HepG2 (cell line): ENCODE data around the gene GPX2. TPM values are rescaled to one million over a fixed set of nuclear protein-coding genes. Genes with fewer than 3 reads are reported as not detected.

Experiments
- ATAC-seq: fragments of 200-7000 bp; cut with Tn5 transposase; 3 replicates; pipeline ENCODE4 v1.9.1; 2020; ENCODE audit warnings: mild to moderate bottlenecking, moderate library complexity
- BruUV-seq: library from RNA; stranded (reverse); fragments of 400-500 nt; replicated peaks from 2 replicates; lab custom pipeline; 2021; lab: Mats Ljungman, UMichigan
- CTCF ChIA-PET: fragments of 300-600 bp; formaldehyde crosslinking; extraction: SDS; loops from one replicate; lab custom pipeline; 2021; ENCODE audit warnings: low total read pairs, inconsistent platforms, low intra/inter-chr PET ratio; lab: Yijun Ruan, JAX
- POLR2A ChIA-PET: fragments of 350-600 bp; sonication (Branson Sonifier 250); formaldehyde crosslinking; loops from one replicate; lab custom pipeline; 2020; ENCODE audit warnings: antibody characterized with exemption, inconsistent platforms; lab: Yijun Ruan, JAX
- DNase-seq: peaks from one replicate; pipeline ENCODE4 v3.0.0-alpha.2; 2015; ENCODE audit warnings: low spot score
- FAIRE-seq: peaks from 3 replicates; lab custom pipeline; 2011; peaks lifted over from hg19 to GRCh38; lab: Jason Lieb, UNC
- H2AFZ ChIP-seq: one replicate; pipeline ENCODE4 v1.6.1; 2011; ENCODE audit warnings: low read length, inconsistent platforms
- H3K27ac ChIP-seq: fragments of 300-600 bp; 3 replicates; pipeline ENCODE4 v1.8.0; 2011; ENCODE audit warnings: mixed run types, mild to moderate bottlenecking, mixed read lengths, low read length, inconsistent platforms; ENCODE audit not compliant: insufficient read depth; ENCODE audit errors: extremely low read length
- H3K27me3 ChIP-seq, 2 experiments: fragments of 200-600 bp in 1 of 2; 2 replicates in 1 of 2; 3 replicates in 1 of 2; pipeline versions ENCODE4 v1.6.0 to v1.8.0; 2011; ENCODE audit warnings: low read length in 2 of 2, mild to moderate bottlenecking in 2 of 2, moderate library complexity in 2 of 2, inconsistent platforms in 1 of 2; ENCODE audit not compliant: insufficient read depth in 2 of 2, control insufficient read depth in 1 of 2
- H3K36me3 ChIP-seq, 2 experiments: fragments of 200-600 bp in 1 of 2; replicated peaks in 1 of 2; 2 replicates in 1 of 2; 3 replicates in 1 of 2; pipeline versions ENCODE4 v1.5.1 to v1.8.0; 2011; ENCODE audit warnings: low read length in 2 of 2, inconsistent platforms in 1 of 2; ENCODE audit not compliant: insufficient read depth in 2 of 2, control insufficient read depth in 1 of 2
- H3K4me1 ChIP-seq: 2 replicates; pipeline ENCODE4 v1.5.1; 2012; ENCODE audit warnings: low read length, inconsistent platforms; ENCODE audit not compliant: insufficient read depth
- H3K4me2 ChIP-seq: 2 replicates; pipeline ENCODE4 v1.6.0; 2011; ENCODE audit warnings: low read depth, low read length, inconsistent platforms
- H3K4me3 ChIP-seq, 3 experiments: fragments of 200-600 bp in 1 of 3; sonication (generic), shearing (Covaris generic) in 1 of 3; replicated peaks in 1 of 3; 2 replicates each; pipeline ENCODE4 v1.5.1; 2011 to 2016; ENCODE audit warnings: low read length in 3 of 3, inconsistent platforms in 2 of 3, low read depth in 2 of 3, mild to moderate bottlenecking in 2 of 3, control low read depth in 1 of 3, mixed read lengths in 1 of 3; ENCODE audit not compliant: insufficient read depth in 1 of 3
- H3K79me2 ChIP-seq: one replicate; pipeline ENCODE4 v1.6.1; 2011; ENCODE audit warnings: low read length, inconsistent platforms; ENCODE audit not compliant: insufficient read depth
- H3K9ac ChIP-seq: 2 replicates; pipeline ENCODE4 v1.6.0; 2011; ENCODE audit warnings: mild to moderate bottlenecking, low read depth, low read length, inconsistent platforms; ENCODE audit not compliant: insufficient read depth
- H3K9me3 ChIP-seq: 2 replicates; pipeline ENCODE4 v1.5.1; 2012; ENCODE audit warnings: mild to moderate bottlenecking, low read length
- H4K20me1 ChIP-seq: 2 replicates; pipeline ENCODE4 v1.6.0; 2011; ENCODE audit warnings: inconsistent platforms, mild to moderate bottlenecking, low read length, moderate library complexity; ENCODE audit not compliant: insufficient read depth
- FOXM1 ChIP-seq: sonication (generic); formaldehyde crosslinking; IDR thresholded peaks from 2 replicates; pipeline ENCODE4 v1.5.0; 2020; ENCODE audit warnings: missing genetic modification reagents
- FOXO1 ChIP-seq: sonication (generic); formaldehyde crosslinking; IDR thresholded peaks from 2 replicates; pipeline ENCODE4 v1.4.0; 2020; ENCODE audit warnings: missing genetic modification reagents
- HCFC1 ChIP-seq: fragments of 150-350 bp; IDR thresholded peaks from 2 replicates; pipeline ENCODE4 v1.6.1; 2014; ENCODE audit warnings: low read depth, low read length
- TEAD2 ChIP-seq: sonication (generic); formaldehyde crosslinking; IDR thresholded peaks from 2 replicates; pipeline ENCODE4 v1.9.0; 2021; ENCODE audit warnings: missing genetic modification reagents
- ZFX ChIP-seq: sonication (generic); formaldehyde crosslinking; IDR thresholded peaks from 2 replicates; pipeline ENCODE4 v1.4.0; 2020; ENCODE audit warnings: mild to moderate bottlenecking, low read depth, missing genetic modification reagents, moderate library complexity
- WGBS: methylation state at CpG from one replicate; pipeline ENCODE4 v1.1.6; 2017; ENCODE audit warnings: low lambda C conversion rate; 5-methylcytosine and 5-hydroxymethylcytosine counted together
- in situ Hi-C: cut with HindIII; loops from 2 replicates; pipeline ENCODE4 v1.10.0; 2017; ENCODE audit warnings: low pct_unique_long_range_greater_than_20kb; ENCODE audit not compliant: extremely low pct_ligation_motif_present
- intact Hi-C: fragments of 100-400 bp; cut with micrococcal nuclease; formaldehyde crosslinking; loops from one replicate; pipeline ENCODE4 v1.10.0; 2022; ENCODE audit not compliant: unreplicated experiment
- polyA plus RNA-seq, 8 experiments: library from polyadenylated mRNA; depleted of rRNA in 3 of 8; stranded (reverse) in 7 of 8; unstranded in 1 of 8; fragments of >200 nt; fragmentation: Illumina TruSeq in 4 of 8; extraction: Trizol in 4 of 8; gene quantifications; 2 replicates each; pipeline versions ENCODE4 v1.2.1 to v1.2.3, GENCODE V29; 2011 to 2016; ENCODE audit warnings: low read depth in 4 of 8, missing spikeins in 1 of 8, mixed read lengths in 1 of 8; ENCODE audit not compliant: insufficient read depth in 1 of 8
- total RNA-seq, 5 experiments: library from RNA; depleted of rRNA; stranded (reverse); fragments of >200 nt; fragmentation: Illumina TruSeq; extraction: Trizol; gene quantifications; 2 replicates each; pipeline ENCODE4 v1.2.3, GENCODE V29; 2016; ENCODE audit warnings: low read depth in 1 of 5
- TF ChIP-seq, protein P1 (sequence below): sonication (generic); formaldehyde crosslinking; IDR thresholded peaks from 2 replicates; pipeline ENCODE4 v1.4.0; 2020; ENCODE audit warnings: missing genetic modification reagents

The GPX2 gene
- total and polyA plus RNA-seq, 2 of the 13 experiments (the other 11 are each of a cell fraction or from before 2014, with no cell fraction given), result 526 to 674 TPM

DNA sequence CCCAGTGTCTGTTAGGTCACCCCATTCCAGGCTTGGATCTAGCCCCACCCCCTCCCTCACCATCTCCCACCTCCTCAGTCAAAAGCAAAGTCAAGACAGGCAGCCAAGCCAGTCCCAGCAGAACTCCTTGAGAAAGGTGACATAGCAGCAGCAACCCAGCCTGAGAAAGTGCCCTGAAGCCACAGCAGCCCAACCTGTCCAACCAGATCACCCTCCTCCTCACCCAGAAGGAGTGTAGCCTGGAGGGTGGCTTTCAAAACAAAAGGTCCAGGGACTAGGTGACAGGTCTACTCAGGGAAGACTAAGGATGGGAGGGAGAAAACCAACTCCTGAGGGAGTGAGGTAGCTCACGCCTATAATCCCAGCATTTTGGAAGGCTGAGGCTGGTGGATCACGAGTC lies 24.4 kb upstream of the GPX2 start (continued):
- no peak for TF ChIP-seq FOXO1 (CRISPR knock-in tag)
- no peak for TF ChIP-seq ZFX (CRISPR knock-in tag)
- TF ChIP-seq HCFC1, result no peak
- TF ChIP-seq FOXM1 (CRISPR knock-in tag), result no peak

DNA sequence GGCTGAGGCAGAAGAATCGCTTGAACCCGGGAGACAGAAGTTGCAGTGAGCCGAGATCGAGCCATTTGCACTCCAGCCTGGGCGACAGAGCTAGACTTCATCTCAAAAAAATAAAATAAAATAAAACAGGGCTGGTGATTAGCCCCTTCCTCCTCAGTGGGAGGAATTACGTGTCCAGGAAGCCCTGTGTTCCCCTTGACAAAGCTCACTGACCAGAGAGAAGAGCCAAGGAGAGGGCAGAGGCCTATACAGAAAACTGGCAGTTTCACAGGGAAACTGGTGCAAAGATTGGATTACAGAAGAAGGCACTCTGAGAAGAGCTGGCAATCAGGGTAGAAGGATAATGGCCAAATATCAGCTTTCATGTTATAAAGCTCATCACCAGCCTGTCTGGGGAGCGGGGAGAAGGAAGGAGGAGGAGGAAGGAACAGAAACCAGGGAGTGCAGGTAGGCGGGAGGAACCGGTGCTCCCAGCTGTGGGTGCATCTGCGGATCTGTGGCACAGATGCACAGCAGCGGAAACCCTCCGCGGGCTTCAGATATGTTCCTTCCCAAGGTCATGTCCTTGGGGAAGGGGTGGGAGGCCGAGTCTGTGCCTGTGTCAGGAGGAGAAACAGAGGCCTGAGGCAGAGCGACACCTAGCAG lies 22.9 kb upstream of the GPX2 start:
- no peak overlapping the region for H3K4me3 ChIP-seq
- no peak overlapping the region for H3K27ac ChIP-seq
- ATAC-seq, result no peak
- no peak overlapping the region for H2AFZ ChIP-seq
- H3K9me3 ChIP-seq, result no peaks in the 10 kb centered on the region
- no peaks in the 10 kb centered on the region for H4K20me1 ChIP-seq
- WGBS, result 94% methylated on average over 15 of the region's 15 CpGs
- CTCF ChIA-PET, result no interaction called here
- no peaks in the 10 kb centered on the region for H3K79me2 ChIP-seq
- POLR2A ChIA-PET, result interaction anchor here (0.9 to 1.6 kb wide), 2 partner anchors 17 to 21 kb away, joined by 3 to 4 read pairs; partner anchors contain the start of gene FNTB
- no peaks in the 10 kb centered on the region for H3K36me3 ChIP-seq
- H3K4me1 ChIP-seq, result peaks cover 9% of the 10 kb centered on the region; the same call in 1 of the 2 replicates
- no peak for DNase-seq
- no peak for FAIRE-seq
- TF ChIP-seq TEAD2, result no peak
- TF ChIP-seq, protein P1, sequence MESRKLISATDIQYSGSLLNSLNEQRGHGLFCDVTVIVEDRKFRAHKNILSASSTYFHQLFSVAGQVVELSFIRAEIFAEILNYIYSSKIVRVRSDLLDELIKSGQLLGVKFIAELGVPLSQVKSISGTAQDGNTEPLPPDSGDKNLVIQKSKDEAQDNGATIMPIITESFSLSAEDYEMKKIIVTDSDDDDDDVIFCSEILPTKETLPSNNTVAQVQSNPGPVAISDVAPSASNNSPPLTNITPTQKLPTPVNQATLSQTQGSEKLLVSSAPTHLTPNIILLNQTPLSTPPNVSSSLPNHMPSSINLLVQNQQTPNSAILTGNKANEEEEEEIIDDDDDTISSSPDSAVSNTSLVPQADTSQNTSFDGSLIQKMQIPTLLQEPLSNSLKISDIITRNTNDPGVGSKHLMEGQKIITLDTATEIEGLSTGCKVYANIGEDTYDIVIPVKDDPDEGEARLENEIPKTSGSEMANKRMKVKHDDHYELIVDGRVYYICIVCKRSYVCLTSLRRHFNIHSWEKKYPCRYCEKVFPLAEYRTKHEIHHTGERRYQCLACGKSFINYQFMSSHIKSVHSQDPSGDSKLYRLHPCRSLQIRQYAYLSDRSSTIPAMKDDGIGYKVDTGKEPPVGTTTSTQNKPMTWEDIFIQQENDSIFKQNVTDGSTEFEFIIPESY (CRISPR knock-in tag), result peak; percentile 15; the same call in 1 of the 2 replicates
- in situ Hi-C loops, result no loop called here
- no peak overlapping the region for H3K9ac ChIP-seq
- intact Hi-C loops, result no loop called here
- no peak overlapping the region for H3K4me2 ChIP-seq
- BruUV-seq, result no TSS peak
- H3K27me3 ChIP-seq, result no peaks in the 10 kb centered on the region
